GM21367 (cell line): ENCODE results near the gene SSTR1.

Experiments
- ATAC-seq: cut with Tn5 transposase; IDR thresholded peaks from one replicate; pipeline ENCODE4 v1.9.1; 2021; ENCODE audit not compliant: unreplicated experiment

SSTR1 gene

GRCh38 chr14:38202444-38203191 is 5.1 kb upstream of the SSTR1 start:
- no peak for ATAC-seq

GRCh38 chr14:38203929-38204718 is 3.6 kb upstream of the SSTR1 start:
- no peak for ATAC-seq

GRCh38 chr14:38204719-38205115 is 3.0 kb upstream of the SSTR1 start:
- no peak for ATAC-seq

GRCh38 chr14:38205119-38205813 is 2.4 kb upstream of the SSTR1 start:
- no peak for ATAC-seq

- no peak for ATAC-seq
Observed at GRCh38 chr14:38205949-38206665, 1.6 kb upstream of the SSTR1 start.

GRCh38 chr14:38206689-38207376 is 871 bp upstream of the SSTR1 start:
- ATAC-seq: no peak

- no peak for ATAC-seq
Observed at GRCh38 chr14:38207377-38207735, 348 bp upstream of the SSTR1 start.

- no peak for ATAC-seq
Observed at GRCh38 chr14:38208618-38209562, 1.2 kb downstream of the SSTR1 start.

GRCh38 chr14:38209572-38210557 is 2.2 kb downstream of the SSTR1 start:
- ATAC-seq: no peak

GRCh38 chr14:38210587-38211216 is 3.0 kb downstream of the SSTR1 start:
- ATAC-seq: no peak

GRCh38 chr14:38211255-38211735 is 3.6 kb downstream of the SSTR1 start:
- no peak for ATAC-seq

GRCh38 chr14:38212111-38212510 is 4.4 kb downstream of the SSTR1 start:
- no peak for ATAC-seq

GRCh38 chr14:38213001-38213400 is 5.3 kb downstream of the SSTR1 start:
- no peak for ATAC-seq

GRCh38 chr14:38217553-38217952 is 9.8 kb downstream of the SSTR1 start:
- ATAC-seq: no peak

GRCh38 chr14:38221077-38221476 is 13.4 kb downstream of the SSTR1 start:
- no peak for ATAC-seq

GRCh38 chr14:38224338-38224737 is 16.6 kb downstream of the SSTR1 start:
- no peak for ATAC-seq

GRCh38 chr14:38225946-38226345 is 18.2 kb downstream of the SSTR1 start:
- ATAC-seq: no peak

GRCh38 chr14:38226366-38226765 is 18.7 kb downstream of the SSTR1 start:
- no peak for ATAC-seq
